Right lobe of liver (tissue), 4 donors: ENCODE measurements around the gene RHBDL2.

Experiments
- POLR2A ChIP-seq: fragments of 450-650 bp; IDR thresholded peaks from one replicate; pipeline ENCODE4 v1.6.1; 2017; ENCODE audit warnings: antibody characterized with exemption, mild to moderate bottlenecking
- TF ChIP-seq, protein P1 (sequence below), 4 donors: fragments of 200-600 bp in 3 of 4; fragments of 450-650 bp in 1 of 4; IDR thresholded peaks; one replicate each; pipeline versions ENCODE4 v1.5.1 to v1.8.0; 2016 to 2022; ENCODE audit warnings: antibody characterized with exemption in 4 of 4, mild to moderate bottlenecking in 2 of 4
- donor health status: DM: no; HTN: no; CAD: no.
- donor health status: DM: no; HTN: no; CAD: no.
- donor health status: DM: no; HTN: yes; CAD: no.

DNA sequence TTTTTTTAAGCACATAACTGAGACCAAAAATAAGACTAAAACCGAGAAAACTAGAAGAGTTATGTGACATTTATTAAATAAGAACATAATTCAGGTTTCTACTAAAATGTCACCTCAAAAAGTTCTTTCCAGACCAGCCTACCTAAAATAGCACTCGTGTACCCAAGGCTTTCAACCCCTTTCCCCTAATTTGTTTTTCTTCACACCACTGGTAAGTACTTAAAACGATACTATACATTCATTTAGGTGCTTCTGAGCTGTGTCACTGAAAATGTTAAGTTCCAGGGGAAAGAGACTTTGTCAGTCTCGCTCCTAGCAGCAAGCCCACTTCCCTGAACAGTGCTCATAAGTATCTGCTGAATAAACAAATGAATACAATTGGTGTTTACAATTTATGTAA is 88.8 kb downstream of the RHBDL2 start:
- TF ChIP-seq, protein P1, sequence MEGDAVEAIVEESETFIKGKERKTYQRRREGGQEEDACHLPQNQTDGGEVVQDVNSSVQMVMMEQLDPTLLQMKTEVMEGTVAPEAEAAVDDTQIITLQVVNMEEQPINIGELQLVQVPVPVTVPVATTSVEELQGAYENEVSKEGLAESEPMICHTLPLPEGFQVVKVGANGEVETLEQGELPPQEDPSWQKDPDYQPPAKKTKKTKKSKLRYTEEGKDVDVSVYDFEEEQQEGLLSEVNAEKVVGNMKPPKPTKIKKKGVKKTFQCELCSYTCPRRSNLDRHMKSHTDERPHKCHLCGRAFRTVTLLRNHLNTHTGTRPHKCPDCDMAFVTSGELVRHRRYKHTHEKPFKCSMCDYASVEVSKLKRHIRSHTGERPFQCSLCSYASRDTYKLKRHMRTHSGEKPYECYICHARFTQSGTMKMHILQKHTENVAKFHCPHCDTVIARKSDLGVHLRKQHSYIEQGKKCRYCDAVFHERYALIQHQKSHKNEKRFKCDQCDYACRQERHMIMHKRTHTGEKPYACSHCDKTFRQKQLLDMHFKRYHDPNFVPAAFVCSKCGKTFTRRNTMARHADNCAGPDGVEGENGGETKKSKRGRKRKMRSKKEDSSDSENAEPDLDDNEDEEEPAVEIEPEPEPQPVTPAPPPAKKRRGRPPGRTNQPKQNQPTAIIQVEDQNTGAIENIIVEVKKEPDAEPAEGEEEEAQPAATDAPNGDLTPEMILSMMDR (IDR thresholded peaks at IDR 0.05), result no peak
- TF ChIP-seq POLR2A, result no peak
